Hematopoietic multipotent progenitor cell treated with erythropoietin and hydrocortisone succinate and interleukin-3 and kit ligand, for 15 days (in vitro differentiated cells): ENCODE measurements around the gene TSPOAP1.

Experiments used
- DNase-seq: peaks from one replicate; pipeline ENCODE4 v3.0.0-alpha.2; 2015; ENCODE audit warnings: low spot score

Gene TSPOAP1

GRCh38 chr17:58318065-58318481 lies 10.5 kb downstream of the TSPOAP1 start:
- no peak for DNase-seq

GRCh38 chr17:58317421-58318064 lies 11.1 kb downstream of the TSPOAP1 start:
- DNase-seq, result peak; percentile 57

- DNase-seq, result no peak
Measured at GRCh38 chr17:58316260-58316960, 12.2 kb downstream of the TSPOAP1 start.

GRCh38 chr17:58315750-58316149 lies 12.8 kb downstream of the TSPOAP1 start:
- DNase-seq, result no peak

- DNase-seq, result no peak
Measured at GRCh38 chr17:58315281-58315711, 13.3 kb downstream of the TSPOAP1 start.

GRCh38 chr17:58314706-58315015 lies 13.9 kb downstream of the TSPOAP1 start:
- DNase-seq, result no peak

GRCh38 chr17:58313815-58314705 lies 14.5 kb downstream of the TSPOAP1 start:
- DNase-seq, result no peak

GRCh38 chr17:58312829-58313228 lies 15.8 kb downstream of the TSPOAP1 start:
- DNase-seq, result no peak

GRCh38 chr17:58312021-58312630 lies 16.5 kb downstream of the TSPOAP1 start:
- no peak for DNase-seq

- no peak for DNase-seq
Measured at GRCh38 chr17:58311429-58311894, 17.1 kb downstream of the TSPOAP1 start.

- DNase-seq, result no peak
Measured at GRCh38 chr17:58310511-58311428, 17.8 kb downstream of the TSPOAP1 start.

GRCh38 chr17:58309918-58310259 lies 18.7 kb downstream of the TSPOAP1 start:
- DNase-seq, result no peak

GRCh38 chr17:58308985-58309917 lies 19.3 kb downstream of the TSPOAP1 start:
- no peak for DNase-seq

GRCh38 chr17:58308173-58308984 lies 20.2 kb downstream of the TSPOAP1 start:
- no peak for DNase-seq

GRCh38 chr17:58307468-58308172 lies 21.0 kb downstream of the TSPOAP1 start:
- no peak for DNase-seq

- DNase-seq, result no peak
Measured at GRCh38 chr17:58306131-58306951, 22.3 kb downstream of the TSPOAP1 start.

GRCh38 chr17:58305626-58306025 lies 23.0 kb downstream of the TSPOAP1 start:
- DNase-seq, result no peak
